A673 (cell line): ENCODE data around the gene PKN1.

Source experiments
- CTCF ChIP-seq: fragments of 300-800, 200-600 bp; sonication (generic); conservative IDR thresholded peaks from 2 replicates; pipeline ENCODE4 v1.5.1; 2017; ENCODE audit warnings: low read depth, mild to moderate bottlenecking, antibody characterized with exemption, low read length, moderate library complexity, mixed read lengths
- EZH2 ChIP-seq: fragments of 200-600 bp; sonication (generic); IDR thresholded peaks from 2 replicates; pipeline ENCODE4 v1.6.1; 2017; ENCODE audit warnings: borderline replicate concordance, low read depth, mild to moderate bottlenecking, mixed read lengths, antibody characterized with exemption, low read length; ENCODE audit not compliant: poor library complexity, severe bottlenecking

GRCh38 chr19:14385492-14385891 lies 47.6 kb upstream of the PKN1 start:
- TF ChIP-seq EZH2 (no peak), CTCF (no peak)
